ENCODE results near the gene SLC38A10. TPM values are rescaled to one million over a fixed set of nuclear protein-coding genes. Genes with fewer than 3 reads are reported as not detected.

Gene SLC38A10
- total and polyA plus RNA-seq, 2 of the 4 experiments (the other 2 are of a cell fraction), result 12.7 to 46.7 TPM

GRCh38 chr17:81203136-81203535, 92.0 kb downstream of the SLC38A10 start:
- Histone ChIP-seq H3K27ac (ENCODE audit: insufficient read depth, low read length) (no peak overlapping the region), H2BK5ac (ENCODE audit: low read depth, low read length, poor library complexity, severe bottlenecking) (no peak overlapping the region), H3K36me3 (ENCODE audit: control insufficient read depth, insufficient read depth, low read length) (peaks cover 6% of the 10 kb centered on the region; the same call in 1 of the 2 replicates), H2AK5ac (ENCODE audit: low read depth, low read length) (no peak overlapping the region), H3K9me1 (ENCODE audit: insufficient read depth, low read length) (0 out of 2 replicates have a peak, but pooled peaks cover 6% of the 10 kb centered on the region), H3K9me3 (ENCODE audit: control insufficient read depth, insufficient read depth, low read length) (no peaks in the 10 kb centered on the region), H3K56ac (ENCODE audit: extremely low read depth, insufficient read depth, low read length) (no peak overlapping the region), H4K8ac (ENCODE audit: low read depth in 2 of 2, low read length in 2 of 2) (no peak overlapping the region), H3K79me1 (ENCODE audit: low read depth in 1 of 2, low read length in 2 of 2) (no peaks in the 10 kb centered on the region), H3K4me2 (ENCODE audit: low read depth, low read length) (no peak overlapping the region), H2AFZ (replicated peaks; ENCODE audit: low read length, poor library complexity) (no peak overlapping the region), H3K4me3 (ENCODE audit: insufficient read depth, low read depth, low read length) (no peak overlapping the region), H2BK120ac (ENCODE audit: low read depth, low read length) (no peak overlapping the region), H4K5ac (ENCODE audit: low read depth, low read length) (no peak overlapping the region), H3K23ac (ENCODE audit: low read depth, low read length) (no peak overlapping the region), H4K91ac (ENCODE audit: insufficient read depth, low read depth, low read length) (no peak overlapping the region), H3K4ac (ENCODE audit: low read depth, low read length) (no peak overlapping the region), H3K18ac (ENCODE audit: low read depth, low read length) (no peak overlapping the region), H2AK9ac (replicated peaks; ENCODE audit: low read depth, low read length, poor library complexity) (no peak overlapping the region), H4K20me1 (ENCODE audit: insufficient read depth, low read length) (peaks cover 5% of the 10 kb centered on the region; the same call in 1 of the 2 replicates), H2BK20ac (ENCODE audit: low read depth, low read length) (no peak overlapping the region), H3K9ac (ENCODE audit: low read depth, low read length) (no peak overlapping the region), H3K14ac (replicated peaks; ENCODE audit: low read depth, low read length) (no peak overlapping the region), H3K27me3 (ENCODE audit: control insufficient read depth, insufficient read depth, low read length) (no peaks in the 10 kb centered on the region), H2BK15ac (ENCODE audit: low read depth, low read length) (no peak overlapping the region), H3K4me1 (ENCODE audit: control insufficient read depth, insufficient read depth, low read length) (no peaks in the 10 kb centered on the region)
- TF ChIP-seq SMC3 (IDR thresholded peaks at IDR 0.05; ENCODE audit: low read depth, low read length) (no peak), MXI1 (IDR thresholded peaks at IDR 0.05; ENCODE audit: borderline replicate concordance, low read depth, low read length) (no peak), FOS (IDR thresholded peaks at IDR 0.05; ENCODE audit: low read depth, low read length) (no peak)
- BruUV-seq (replicated peaks), result no TSS peak
- in situ Hi-C loops (cut with MboI; ENCODE audit: low sequenced_read_pairs), result no loop called here
- ATAC-seq (ENCODE audit: low read depth) (no peak), DNase-seq (no peak)
- intact Hi-C loops (cut with micrococcal nuclease), result no loop called here
- WGBS, 2 experiments (ENCODE audit: extremely low coverage in 2 of 2, insufficient read length in 1 of 2), result 97% methylated on average over 15 of the region's 20 CpGs; no CpG with 5 or more reads in 1 of the 2 experiments
- POLR2A ChIA-PET (ENCODE audit: unreplicated experiment), result no interaction called here
- dilution Hi-C loops (cut with HindIII; ENCODE audit: low sequenced_read_pairs, unreplicated experiment), result no loop called here
- CTCF ChIA-PET, result no interaction called here

Measured in IMR-90 (cell line).